Measurements from ENCODE around the gene LRRC32. TPM values are rescaled to one million over a fixed set of nuclear protein-coding genes. Genes with fewer than 3 reads are reported as not detected.

The LRRC32 gene
- total RNA-seq, 1 experiment from 2014 or later, result 0.15 TPM

GRCh38 chr11:76637491-76638269, 32.9 kb downstream of the LRRC32 start:
- intact Hi-C loops (cut with micrococcal nuclease; ENCODE audit: unreplicated experiment), result no loop called here
- no peak overlapping the region for H3K27ac ChIP-seq (ENCODE audit: low read length)
- CTCF ChIA-PET, result no interaction called here

GRCh38 chr11:76636826-76637460, 33.6 kb downstream of the LRRC32 start:
- Histone ChIP-seq H3K27me3 (ENCODE audit: control insufficient read depth, insufficient read depth, low read length) (peaks cover 13% of the 10 kb centered on the region; the same call in 1 of the 2 replicates), H3K9me3 (ENCODE audit: control insufficient read depth, insufficient read depth, low read depth, low read length) (no peaks in the 10 kb centered on the region), H3K4me3 (ENCODE audit: low read depth in 2 of 2, low read length in 2 of 2) (no peak overlapping the region), H3K4me1 (ENCODE audit: control insufficient read depth, insufficient read depth, low read length) (no peaks in the 10 kb centered on the region), H3K27ac (ENCODE audit: low read length) (no peak overlapping the region), H3K36me3 (ENCODE audit: control insufficient read depth, insufficient read depth, low read length) (no peaks in the 10 kb centered on the region)
- ChIA-PET POLR2A (no interaction called here), CTCF (no interaction called here)
- in situ Hi-C loops (cut with HindIII; ENCODE audit: low pct_unique_long_range_greater_than_20kb, low sequenced_read_pairs) (no loop called here), intact Hi-C loops (cut with micrococcal nuclease; ENCODE audit: unreplicated experiment) (no loop called here)
- no peak for DNase-seq (ENCODE audit: low read depth, low spot score)
- BruUV-seq (replicated peaks), result no TSS peak
- ATAC-seq, result no peak
- TF ChIP-seq SIN3A (IDR thresholded peaks at IDR 0.05; ENCODE audit: borderline replicate concordance, insufficient read depth, low read depth, low read length) (no peak), POLR2AphosphoS5 (IDR thresholded peaks at IDR 0.05; ENCODE audit: low read depth, low read length) (no peak), TCF7L2 (IDR thresholded peaks at IDR 0.05; ENCODE audit: low read depth, low read length) (no peak), REST (IDR thresholded peaks at IDR 0.05; ENCODE audit: insufficient read depth in 1 of 2, low read depth in 2 of 2, low read length in 1 of 2) (no peak)

More at GRCh38 chr11:76637491-76638269, 32.9 kb downstream of the LRRC32 start:
- in situ Hi-C loops (cut with HindIII; ENCODE audit: low pct_unique_long_range_greater_than_20kb, low sequenced_read_pairs), result no loop called here
- DNase-seq (ENCODE audit: low read depth, low spot score), result no peak
- no peaks in the 10 kb centered on the region for H3K4me1 ChIP-seq (ENCODE audit: control insufficient read depth, insufficient read depth, low read length)
- no peak overlapping the region for H3K4me3 ChIP-seq (ENCODE audit: low read depth in 2 of 2, low read length in 2 of 2)
- no peaks in the 10 kb centered on the region for H3K36me3 ChIP-seq (ENCODE audit: control insufficient read depth, insufficient read depth, low read length)
- POLR2A ChIA-PET, result no interaction called here
- ATAC-seq, result no peak
- H3K27me3 ChIP-seq (ENCODE audit: control insufficient read depth, insufficient read depth, low read length), result peaks cover 12% of the 10 kb centered on the region; the same call in 1 of the 2 replicates
- no peak for TF ChIP-seq CTCF (IDR thresholded peaks at IDR 0.05)
- TF ChIP-seq POLR2AphosphoS5 (IDR thresholded peaks at IDR 0.05; ENCODE audit: low read depth, low read length), result no peak
- no peak for TF ChIP-seq SIN3A (IDR thresholded peaks at IDR 0.05; ENCODE audit: borderline replicate concordance, insufficient read depth, low read depth, low read length)
- no peak for TF ChIP-seq TCF7L2 (IDR thresholded peaks at IDR 0.05; ENCODE audit: low read depth, low read length)
- TF ChIP-seq REST (IDR thresholded peaks at IDR 0.05; ENCODE audit: insufficient read depth in 1 of 2, low read depth in 2 of 2, low read length in 1 of 2), result no peak
- no peaks in the 10 kb centered on the region for H3K9me3 ChIP-seq (ENCODE audit: control insufficient read depth, insufficient read depth, low read depth, low read length)
- no TSS peak for BruUV-seq (replicated peaks)

All from Panc1 (cell line).